HEK293 (cell line): ENCODE results near the gene ABCG1.

ENCODE experiments used
- CTCF ChIP-seq: fragments of 450-650 bp; formaldehyde crosslinking; IDR thresholded peaks from 2 replicates; pipeline ENCODE4 v1.5.1; 2016; ENCODE audit warnings: missing biosample characterization, missing genetic modification characterization
- YY1 ChIP-seq: fragments of 450-650 bp; formaldehyde crosslinking; IDR thresholded peaks from 2 replicates; pipeline ENCODE4 v1.5.1; 2018; ENCODE audit warnings: missing biosample characterization, missing genetic modification characterization

GRCh38 chr21:42262831-42263231 lies 43.9 kb downstream of the ABCG1 start:
- TF ChIP-seq CTCF (tag by site-specific recombination) = no peak
- TF ChIP-seq YY1 (tag by site-specific recombination) = no peak
